Ishikawa (cell line): ENCODE measurements around the gene ROBO1.

Experiments
- CEBPB ChIP-seq: IDR thresholded peaks from 2 replicates; pipeline ENCODE4 v1.6.1; 2012
- CREB1 ChIP-seq: IDR thresholded peaks from 2 replicates; pipeline ENCODE4 v1.6.1; 2012; ENCODE audit warnings: low read depth
- EGR1 ChIP-seq: IDR thresholded peaks from 2 replicates; pipeline ENCODE4 v1.6.1; 2012
- EP300 ChIP-seq: IDR thresholded peaks from 2 replicates; pipeline ENCODE4 v1.6.1; 2012; ENCODE audit warnings: borderline replicate concordance
- FOXM1 ChIP-seq: IDR thresholded peaks from 2 replicates; pipeline ENCODE4 v1.6.1; 2012; ENCODE audit warnings: low read depth, borderline replicate concordance
- NFIC ChIP-seq: IDR thresholded peaks from 2 replicates; pipeline ENCODE4 v1.6.1; 2012
- RAD21 ChIP-seq: IDR thresholded peaks from 2 replicates; pipeline ENCODE4 v1.6.1; 2012; ENCODE audit warnings: low read depth
- TAF1 ChIP-seq: IDR thresholded peaks from 2 replicates; pipeline ENCODE4 v1.6.1; 2012; ENCODE audit warnings: low read depth, mild to moderate bottlenecking
- TCF12 ChIP-seq: IDR thresholded peaks from 2 replicates; pipeline ENCODE4 v1.6.1; 2012; ENCODE audit warnings: low read depth
- TEAD4 ChIP-seq: IDR thresholded peaks from 2 replicates; pipeline ENCODE4 v1.6.1; 2012
- YY1 ChIP-seq: IDR thresholded peaks from 2 replicates; pipeline ENCODE4 v1.6.1; 2012; ENCODE audit warnings: low read depth
- ZBTB7A ChIP-seq: IDR thresholded peaks from 2 replicates; pipeline ENCODE4 v1.6.1; 2012; ENCODE audit warnings: low read depth
- TF ChIP-seq, protein P1 (sequence below): IDR thresholded peaks from 2 replicates; pipeline ENCODE4 v1.6.1; 2012
- TF ChIP-seq, protein P2 (sequence below): IDR thresholded peaks from 2 replicates; pipeline ENCODE4 v1.6.1; 2012
- TF ChIP-seq, protein P3 (sequence below): IDR thresholded peaks from 2 replicates; pipeline ENCODE4 v1.6.1; 2012; ENCODE audit warnings: low read depth, mild to moderate bottlenecking

Gene ROBO1

DNA sequence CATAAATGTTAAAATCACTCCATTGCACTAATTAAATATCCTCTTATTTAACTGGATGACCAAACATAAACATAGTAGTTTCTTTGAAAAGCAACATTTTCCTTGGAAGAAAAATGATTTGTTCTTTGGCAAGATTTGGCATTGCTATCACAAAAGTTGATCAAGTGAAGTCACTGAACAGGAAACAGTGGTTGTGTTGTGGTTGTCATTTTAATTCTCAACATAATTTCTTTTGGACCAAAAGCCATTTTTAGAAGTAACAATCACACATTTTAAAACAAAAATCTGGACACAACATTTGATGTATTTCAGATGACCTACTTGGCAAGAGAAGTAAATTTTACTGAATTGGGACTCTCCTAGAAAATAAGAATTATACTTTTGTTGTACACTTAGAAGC, 872.3 kb downstream of the ROBO1 start:
- TF ChIP-seq TCF12 (no peak), YY1 (no peak), CREB1 (no peak), ZBTB7A (no peak), TAF1 (no peak), EGR1 (no peak), EP300 (no peak), TEAD4 (no peak), FOXM1 (no peak), CEBPB (no peak), RAD21 (no peak), NFIC (no peak)
- TF ChIP-seq, protein P1, sequence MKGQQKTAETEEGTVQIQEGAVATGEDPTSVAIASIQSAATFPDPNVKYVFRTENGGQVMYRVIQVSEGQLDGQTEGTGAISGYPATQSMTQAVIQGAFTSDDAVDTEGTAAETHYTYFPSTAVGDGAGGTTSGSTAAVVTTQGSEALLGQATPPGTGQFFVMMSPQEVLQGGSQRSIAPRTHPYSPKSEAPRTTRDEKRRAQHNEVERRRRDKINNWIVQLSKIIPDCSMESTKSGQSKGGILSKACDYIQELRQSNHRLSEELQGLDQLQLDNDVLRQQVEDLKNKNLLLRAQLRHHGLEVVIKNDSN, result no peak
- TF ChIP-seq, protein P2, sequence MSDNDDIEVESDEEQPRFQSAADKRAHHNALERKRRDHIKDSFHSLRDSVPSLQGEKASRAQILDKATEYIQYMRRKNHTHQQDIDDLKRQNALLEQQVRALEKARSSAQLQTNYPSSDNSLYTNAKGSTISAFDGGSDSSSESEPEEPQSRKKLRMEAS, result no peak
- TF ChIP-seq, protein P3, sequence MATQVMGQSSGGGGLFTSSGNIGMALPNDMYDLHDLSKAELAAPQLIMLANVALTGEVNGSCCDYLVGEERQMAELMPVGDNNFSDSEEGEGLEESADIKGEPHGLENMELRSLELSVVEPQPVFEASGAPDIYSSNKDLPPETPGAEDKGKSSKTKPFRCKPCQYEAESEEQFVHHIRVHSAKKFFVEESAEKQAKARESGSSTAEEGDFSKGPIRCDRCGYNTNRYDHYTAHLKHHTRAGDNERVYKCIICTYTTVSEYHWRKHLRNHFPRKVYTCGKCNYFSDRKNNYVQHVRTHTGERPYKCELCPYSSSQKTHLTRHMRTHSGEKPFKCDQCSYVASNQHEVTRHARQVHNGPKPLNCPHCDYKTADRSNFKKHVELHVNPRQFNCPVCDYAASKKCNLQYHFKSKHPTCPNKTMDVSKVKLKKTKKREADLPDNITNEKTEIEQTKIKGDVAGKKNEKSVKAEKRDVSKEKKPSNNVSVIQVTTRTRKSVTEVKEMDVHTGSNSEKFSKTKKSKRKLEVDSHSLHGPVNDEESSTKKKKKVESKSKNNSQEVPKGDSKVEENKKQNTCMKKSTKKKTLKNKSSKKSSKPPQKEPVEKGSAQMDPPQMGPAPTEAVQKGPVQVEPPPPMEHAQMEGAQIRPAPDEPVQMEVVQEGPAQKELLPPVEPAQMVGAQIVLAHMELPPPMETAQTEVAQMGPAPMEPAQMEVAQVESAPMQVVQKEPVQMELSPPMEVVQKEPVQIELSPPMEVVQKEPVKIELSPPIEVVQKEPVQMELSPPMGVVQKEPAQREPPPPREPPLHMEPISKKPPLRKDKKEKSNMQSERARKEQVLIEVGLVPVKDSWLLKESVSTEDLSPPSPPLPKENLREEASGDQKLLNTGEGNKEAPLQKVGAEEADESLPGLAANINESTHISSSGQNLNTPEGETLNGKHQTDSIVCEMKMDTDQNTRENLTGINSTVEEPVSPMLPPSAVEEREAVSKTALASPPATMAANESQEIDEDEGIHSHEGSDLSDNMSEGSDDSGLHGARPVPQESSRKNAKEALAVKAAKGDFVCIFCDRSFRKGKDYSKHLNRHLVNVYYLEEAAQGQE, result no peak

DNA sequence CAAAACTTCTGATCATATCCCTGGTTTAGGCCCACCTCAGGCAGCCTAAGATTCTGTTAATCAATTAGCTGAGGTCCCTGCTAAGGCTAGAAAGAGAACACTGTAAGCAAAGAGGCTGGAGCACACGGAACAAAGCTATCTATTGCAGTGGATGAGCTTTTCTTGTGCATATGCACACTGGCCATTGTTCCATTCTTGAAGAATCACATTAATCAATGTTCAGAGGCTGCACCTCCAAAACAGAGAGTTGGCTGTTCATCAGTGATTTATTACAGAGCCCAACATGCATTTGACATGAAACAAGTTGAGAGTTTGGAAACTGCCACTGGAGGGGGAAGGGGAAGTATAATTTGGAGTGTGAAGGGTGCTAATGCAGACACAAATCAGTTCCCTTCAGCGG, 873.0 kb downstream of the ROBO1 start:
- no peak for TF ChIP-seq TCF12
- TF ChIP-seq, protein P1, result no peak
- no peak for TF ChIP-seq YY1
- TF ChIP-seq FOXM1, result no peak
- TF ChIP-seq TEAD4, result no peak
- TF ChIP-seq CEBPB, result no peak
- TF ChIP-seq CREB1, result no peak
- TF ChIP-seq NFIC, result no peak
- no peak for TF ChIP-seq TAF1
- TF ChIP-seq RAD21, result no peak
- TF ChIP-seq ZBTB7A, result no peak
- TF ChIP-seq, protein P3, result no peak
- TF ChIP-seq EGR1, result no peak

DNA sequence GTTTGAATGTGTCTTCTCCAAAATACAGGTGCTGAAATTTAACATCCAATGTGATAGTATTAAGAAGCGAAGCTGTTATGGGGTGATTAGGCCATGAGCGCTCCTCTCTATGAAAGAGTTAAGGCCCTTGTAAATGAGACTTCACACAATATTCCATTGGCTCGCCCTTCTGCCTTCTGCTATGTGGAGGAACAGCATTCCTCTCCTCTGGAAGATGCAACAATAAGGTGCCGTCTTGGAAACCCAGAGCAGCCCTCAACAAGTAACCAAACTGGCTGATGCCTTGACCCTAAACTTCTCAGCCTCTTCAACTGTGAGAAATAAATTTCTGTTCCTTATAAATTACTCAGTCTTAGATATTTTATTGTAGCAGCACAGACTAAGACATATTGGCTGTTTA, 874.6 kb downstream of the ROBO1 start:
- TF ChIP-seq FOXM1, result no peak
- TF ChIP-seq TAF1, result no peak
- no peak for TF ChIP-seq TEAD4
- no peak for TF ChIP-seq YY1
- TF ChIP-seq NFIC, result no peak
- no peak for TF ChIP-seq EP300
- TF ChIP-seq CEBPB, result no peak
- TF ChIP-seq, protein P1, result no peak
- TF ChIP-seq TCF12, result no peak
- no peak for TF ChIP-seq ZBTB7A
- TF ChIP-seq, protein P2, result no peak
- TF ChIP-seq CREB1, result no peak
- no peak for TF ChIP-seq EGR1
- TF ChIP-seq, protein P3, result no peak
- no peak for TF ChIP-seq RAD21

DNA sequence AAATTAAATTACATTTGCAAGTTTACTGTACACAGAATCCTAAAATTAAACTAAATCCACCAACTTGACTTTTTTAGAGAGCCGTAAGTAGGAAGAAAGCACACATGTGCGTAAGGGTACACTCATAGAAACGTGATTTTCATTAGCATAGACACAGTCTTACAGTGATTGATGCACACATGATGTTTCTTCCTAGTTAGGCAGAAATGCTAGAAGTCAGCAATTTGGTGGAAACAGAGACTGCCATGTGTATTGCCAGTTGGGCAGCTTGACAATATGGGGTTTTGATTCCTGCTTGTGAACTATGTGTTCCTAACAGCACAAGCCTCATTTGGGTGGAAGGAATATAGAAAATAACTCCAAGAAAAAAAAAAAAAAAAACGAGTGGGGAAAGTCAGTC, 878.5 kb downstream of the ROBO1 start:
- TF ChIP-seq FOXM1 (no peak), CREB1 (no peak), YY1 (no peak), TEAD4 (no peak), ZBTB7A (no peak), CEBPB (no peak), NFIC (no peak), RAD21 (no peak), EGR1 (no peak), EP300 (no peak), TCF12 (no peak), TAF1 (no peak)
- TF ChIP-seq, protein P1, result no peak
- TF ChIP-seq, protein P2, result no peak
